HEK293 (cell line): ENCODE measurements around the gene ARHGAP21.

Experiments
- CTCF ChIA-PET: fragments of 350-600 bp; formaldehyde crosslinking; extraction: SDS; loops from one replicate; lab custom pipeline; 2021; ENCODE audit warnings: antibody characterized with exemption; lab: Yijun Ruan, JAX
- POLR2A ChIA-PET: fragments of 300-600 bp; formaldehyde crosslinking; extraction: SDS; loops from one replicate; lab custom pipeline; 2020; ENCODE audit warnings: antibody characterized with exemption, inconsistent platforms; lab: Yijun Ruan, JAX
- H3K27ac ChIP-seq: fragments of 200-500 bp; sonication (Bioruptor generic); 2 replicates; pipeline ENCODE4 v1.5.1; 2014; ENCODE audit warnings: low read depth, low read length, control low read depth, inconsistent platforms; ENCODE audit errors: extremely low read depth
- H3K36me3 ChIP-seq, 2 experiments: fragments of 200-500 bp in 1 of 2; sonication (Bioruptor generic) in 1 of 2; 1 replicate in 1 of 2; 2 replicates in 1 of 2; pipeline ENCODE4 v1.5.1; 2014 to 2017; ENCODE audit warnings: inconsistent platforms in 2 of 2, low read length in 2 of 2; ENCODE audit not compliant: control insufficient read depth in 2 of 2, insufficient read depth in 1 of 2
- H3K4me1 ChIP-seq: fragments of 200-500 bp; sonication (Bioruptor generic); 2 replicates; pipeline ENCODE4 v1.5.1; 2014; ENCODE audit warnings: mild to moderate bottlenecking, low read length, inconsistent platforms; ENCODE audit not compliant: control insufficient read depth, insufficient read depth
- H3K4me3 ChIP-seq: 2 replicates; pipeline ENCODE4 v1.5.1; 2011; ENCODE audit warnings: low read depth, mild to moderate bottlenecking, control low read depth, low read length, moderate library complexity
- H3K9me3 ChIP-seq: fragments of 200-500 bp; sonication (Bioruptor generic); 2 replicates; pipeline ENCODE4 v1.5.1; 2014; ENCODE audit warnings: low read depth, low read length, inconsistent platforms; ENCODE audit not compliant: control insufficient read depth, insufficient read depth
- ATF2 ChIP-seq: fragments of 450-650 bp; formaldehyde crosslinking; IDR thresholded peaks from 2 replicates; pipeline ENCODE4 v1.5.1; 2016; ENCODE audit warnings: missing biosample characterization, missing genetic modification characterization, low read depth
- EGR2 ChIP-seq: fragments of 450-650 bp; formaldehyde crosslinking; IDR thresholded peaks from 2 replicates; pipeline ENCODE4 v1.5.1; 2016; ENCODE audit warnings: low read depth, missing biosample characterization, missing genetic modification characterization
- GLIS2 ChIP-seq: fragments of 450-650 bp; formaldehyde crosslinking; IDR thresholded peaks from 2 replicates; pipeline ENCODE4 v1.5.1; 2016; ENCODE audit warnings: missing biosample characterization, missing genetic modification characterization
- HOXA7 ChIP-seq: sonication (generic); formaldehyde crosslinking; IDR thresholded peaks from 2 replicates; pipeline ENCODE4 v1.8.1; 2022; ENCODE audit warnings: missing genetic modification reagents, borderline replicate concordance
- TRIM28 ChIP-seq: IDR thresholded peaks from 2 replicates; pipeline ENCODE4 v1.6.1; 2011; ENCODE audit warnings: low read length, control low read depth, borderline replicate concordance
- ZBTB11 ChIP-seq: fragments of 450-650 bp; formaldehyde crosslinking; conservative IDR thresholded peaks from 2 replicates; pipeline ENCODE4 v1.5.1; 2016; ENCODE audit warnings: low read depth, missing biosample characterization, missing genetic modification characterization
- ZNF132 ChIP-seq: fragments of 450-650 bp; formaldehyde crosslinking; IDR thresholded peaks from 2 replicates; pipeline ENCODE4 v1.5.1; 2017; ENCODE audit warnings: missing biosample characterization, missing genetic modification characterization, borderline replicate concordance
- ZNF157 ChIP-seq: fragments of 450-650 bp; formaldehyde crosslinking; IDR thresholded peaks from 2 replicates; pipeline ENCODE4 v1.5.1; 2016; ENCODE audit warnings: missing biosample characterization, missing genetic modification characterization
- ZNF24 ChIP-seq: fragments of 450-650 bp; formaldehyde crosslinking; IDR thresholded peaks from 2 replicates; pipeline ENCODE4 v1.5.1; 2016; ENCODE audit warnings: missing biosample characterization, missing genetic modification characterization
- ZNF571 ChIP-seq: fragments of 450-650 bp; formaldehyde crosslinking; IDR thresholded peaks from 2 replicates; pipeline ENCODE4 v1.5.0; 2017; ENCODE audit warnings: missing biosample characterization, missing genetic modification characterization
- ZNF621 ChIP-seq: fragments of 450-650 bp; formaldehyde crosslinking; IDR thresholded peaks from 2 replicates; pipeline ENCODE4 v1.5.1; 2017; ENCODE audit warnings: missing biosample characterization, missing genetic modification characterization
- ZNF624 ChIP-seq: fragments of 450-650 bp; formaldehyde crosslinking; IDR thresholded peaks from 2 replicates; pipeline ENCODE4 v1.5.1; 2017; ENCODE audit warnings: missing biosample characterization, missing genetic modification characterization
- ZNF843 ChIP-seq: fragments of 450-650 bp; formaldehyde crosslinking; IDR thresholded peaks from 2 replicates; pipeline ENCODE4 v1.5.1; 2016; ENCODE audit warnings: missing biosample characterization, missing genetic modification characterization
- ZXDB ChIP-seq: fragments of 450-650 bp; formaldehyde crosslinking; IDR thresholded peaks from 2 replicates; pipeline ENCODE4 v1.5.1; 2016; ENCODE audit warnings: missing biosample characterization, missing genetic modification characterization

Gene ARHGAP21

DNA sequence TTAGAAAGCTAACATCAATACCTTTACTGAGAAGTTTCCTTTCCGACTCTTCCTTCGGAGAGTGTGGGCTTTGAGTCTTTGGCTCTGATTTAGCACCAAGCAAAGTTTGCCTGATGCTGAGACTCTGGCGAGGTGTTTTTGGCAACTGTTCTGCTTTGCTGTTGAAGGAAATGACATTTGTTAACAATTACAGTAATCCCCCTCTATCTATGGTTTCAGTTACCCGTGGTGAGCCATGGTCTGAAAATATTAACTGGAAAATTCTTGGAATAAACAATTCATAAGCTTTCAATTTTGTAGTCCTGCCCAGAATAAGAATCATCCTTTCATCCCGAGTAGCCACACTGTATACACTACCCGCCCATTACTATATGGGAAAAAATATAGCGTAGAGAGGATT, 126.3 kb downstream of the ARHGAP21 start:
- Histone ChIP-seq H3K4me3 (no peak overlapping the region), H3K9me3 (no peaks in the 10 kb centered on the region), H3K36me3 (peaks cover 49 to 81% of the 10 kb centered on the region in 2 experiments), H3K4me1 (no peaks in the 10 kb centered on the region), H3K27ac (no peak overlapping the region)
- CTCF ChIA-PET, result interaction anchor here (0.6 to 2.3 kb wide), 2 partner anchors 20 to 22 kb away, joined by 5 to 9 read pairs; no protein-coding TSS in a partner anchor
- POLR2A ChIA-PET, result no interaction called here
- TF ChIP-seq ZXDB (no peak), EGR2 (tag by site-specific recombination) (no peak), ZNF24 (tag by site-specific recombination) (no peak), GLIS2 (tag by site-specific recombination) (no peak), ZNF624 (tag by site-specific recombination) (no peak)

GRCh38 chr10:24596217-24596930, 127.3 kb downstream of the ARHGAP21 start:
- H3K27ac ChIP-seq, result no peak overlapping the region

More at GRCh38 chr10:24596217-24596930, 127.3 kb downstream of the ARHGAP21 start:
- POLR2A ChIA-PET, result no interaction called here
- peaks cover 54 to 86% of the 10 kb centered on the region in 2 experiments for H3K36me3 ChIP-seq
- H3K9me3 ChIP-seq, result no peaks in the 10 kb centered on the region
- H3K4me1 ChIP-seq, result no peaks in the 10 kb centered on the region
- TF ChIP-seq ZNF157 (no peak), TRIM28 (no peak), ATF2 (tag by site-specific recombination) (no peak), ZNF843 (tag by site-specific recombination) (no peak), ZNF132 (no peak), ZNF621 (tag by site-specific recombination) (no peak), HOXA7 (no peak), ZBTB11 (no peak), ZNF571 (tag by site-specific recombination) (no peak)
- no peak overlapping the region for H3K4me3 ChIP-seq
- CTCF ChIA-PET, result interaction anchor here (2.3 kb wide), 1 partner anchor 21 kb away, joined by 9 read pairs; no protein-coding TSS in a partner anchor
